Left colon (tissue), 2 donors: ENCODE data around the gene RAD51B. TPM values are rescaled to one million over a fixed set of nuclear protein-coding genes. Genes with fewer than 3 reads are reported as not detected.
A peak's percentile ranks its signal among the peaks of the same experiment; 100 is the strongest.

ENCODE experiments used
- ATAC-seq: fragments of 200-7000 bp; cut with Tn5 transposase; one replicate; pipeline ENCODE4 v1.9.1; 2020; ENCODE audit warnings: mild to moderate bottlenecking, moderate library complexity
- DNase-seq, 2 donors: peaks; one replicate each; pipeline ENCODE4 v3.0.0-alpha.2; 2020
- intact Hi-C, 2 donors: fragments of 100-400 bp; cut with DNase I in 1 of 2; cut with micrococcal nuclease in 1 of 2; formaldehyde crosslinking; loops; one replicate each; pipeline versions ENCODE4 v1.11.2 to v1.14.0; 2022; cut with DNase I, micrococcal nuclease
- total RNA-seq, 2 donors: library from RNA; stranded (reverse); fragmentation: NEBNext Ultra II Directional; extraction: Animal tissue kit (Norgen Biotek cat#: 25700); gene quantifications; one replicate each; pipeline ENCODE4 v1.2.1, GENCODE V29; 2021
- donor health status: DM: no; HTN: no; CAD: no.
- donor health status: DM: yes; HTN: yes; CAD: no.

Gene RAD51B
- total RNA-seq, 2 donors from 2014 or later, result 13.7 to 16.8 TPM

DNA sequence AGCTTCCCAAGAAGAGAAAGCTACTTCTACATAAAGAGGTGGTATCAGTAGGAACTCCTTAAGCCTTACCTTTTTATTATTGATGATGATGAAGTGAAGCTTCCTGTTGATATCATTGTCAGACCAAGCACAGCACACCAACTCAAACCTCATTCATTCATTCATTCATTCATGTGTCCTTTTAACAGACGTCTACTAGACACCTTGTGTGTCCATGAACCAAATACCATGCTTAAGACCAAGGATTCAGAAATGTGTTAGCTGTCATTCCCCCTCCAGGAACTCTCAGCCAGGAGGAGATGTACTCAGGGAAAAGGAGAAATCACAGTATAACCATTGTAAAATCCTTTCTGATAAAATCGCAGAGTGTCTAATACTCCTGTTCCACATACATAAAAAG lies 778.5 kb downstream of the RAD51B start:
- ATAC-seq (peak; percentile 16), DNase-seq (no peak)
- intact Hi-C loops, result no loop called here

DNA sequence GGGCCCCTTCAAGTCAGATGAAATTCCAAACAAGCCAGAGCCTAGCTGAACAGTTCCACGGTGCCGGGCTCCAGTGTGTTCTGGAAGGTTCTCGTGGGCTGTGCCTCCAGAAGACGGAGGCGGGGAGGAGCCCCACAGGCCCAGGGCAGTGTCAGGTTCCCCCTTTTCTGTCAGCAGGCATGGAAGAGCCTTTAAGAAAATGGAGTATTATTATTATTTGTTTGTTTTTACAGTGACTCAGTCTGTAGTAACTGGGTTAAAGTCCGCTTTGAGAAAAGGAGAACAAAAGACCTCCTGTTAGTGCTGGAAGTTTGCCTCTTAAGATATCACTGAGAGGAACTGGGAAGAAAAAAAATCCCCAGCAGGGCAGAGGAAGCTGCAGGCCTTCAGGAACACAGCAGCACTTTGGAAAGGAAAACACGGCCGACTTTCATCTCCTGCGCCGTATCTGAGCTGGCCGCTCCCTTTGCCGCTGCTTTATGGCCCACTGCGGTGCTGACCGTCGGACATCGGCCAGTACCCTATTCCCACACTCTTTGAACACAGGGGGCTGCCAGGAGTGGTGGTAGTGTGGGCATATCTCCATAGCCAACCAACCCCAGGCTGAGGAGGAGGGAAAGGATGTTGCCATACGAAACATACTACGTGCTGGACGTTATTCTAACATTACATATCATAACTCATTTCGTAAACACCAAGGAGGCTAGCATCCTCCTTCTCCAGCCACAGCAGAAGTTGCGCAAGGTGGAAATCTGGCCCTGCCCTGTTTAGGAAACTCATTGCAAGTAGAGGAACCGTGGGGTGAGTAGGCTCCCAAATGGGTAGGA lies 779.3 kb downstream of the RAD51B start:
- ATAC-seq (peak; percentile 90), DNase-seq (peak; percentile 66 to 78)
- intact Hi-C loops, result no loop called here

DNA sequence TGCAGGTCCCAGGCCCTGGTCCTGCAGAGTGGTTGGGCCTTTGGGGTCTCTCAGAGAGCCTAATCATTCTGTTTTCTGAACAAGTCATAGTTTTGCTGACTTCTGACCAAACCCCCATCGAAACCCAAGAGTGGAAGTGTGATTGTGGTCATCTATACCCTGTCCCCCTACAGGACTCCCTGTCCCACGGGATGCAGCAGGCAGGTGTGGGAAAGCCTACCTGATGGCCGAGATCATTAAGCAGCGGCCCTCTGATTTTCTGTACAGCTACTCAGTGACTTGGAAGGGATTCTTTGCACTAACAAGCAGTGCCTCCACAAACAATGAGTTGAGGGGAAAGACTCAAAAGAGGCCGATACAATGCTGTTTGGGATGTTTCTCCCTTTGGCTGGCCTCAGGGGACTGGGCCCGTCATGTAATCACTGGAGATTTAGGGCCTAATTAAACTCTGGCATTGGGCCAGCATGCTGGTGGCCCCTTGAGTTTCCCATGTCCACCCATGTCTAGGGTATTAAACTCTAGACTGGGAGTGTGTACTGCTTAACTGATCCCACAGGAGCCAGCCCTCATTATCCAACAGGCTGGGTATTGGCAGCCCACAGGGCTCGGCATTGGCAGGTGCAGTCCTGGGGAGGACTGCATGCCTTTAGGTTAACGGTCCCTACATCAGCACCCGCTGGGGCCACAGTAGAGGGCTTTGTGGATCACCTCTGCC lies 780.5 kb downstream of the RAD51B start:
- no peak for DNase-seq

DNA sequence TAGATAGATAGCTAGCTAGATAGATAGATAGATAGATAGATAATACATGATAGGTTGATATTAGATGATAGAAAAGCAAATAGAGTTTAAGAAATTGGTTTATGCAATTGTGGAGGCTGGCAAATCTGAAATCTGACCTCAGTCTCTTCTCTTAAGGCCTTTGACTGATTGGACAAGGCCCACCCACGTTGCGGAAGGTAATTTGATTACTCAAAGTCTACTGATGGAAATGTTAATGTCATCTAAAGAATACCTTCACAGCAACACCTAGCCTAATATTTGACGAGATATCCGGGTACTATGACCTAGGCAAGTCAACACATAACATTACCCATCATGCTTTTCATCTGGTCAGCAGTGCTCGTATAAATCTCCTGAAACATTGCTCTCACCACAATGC lies 782.9 kb downstream of the RAD51B start:
- no peak for DNase-seq
- ATAC-seq, result no peak
- intact Hi-C loops, result no loop called here

More for the DNA sequence above, 780.5 kb downstream of the RAD51B start:
- ATAC-seq, result peak; percentile 8
- intact Hi-C loops, result no loop called here

DNA sequence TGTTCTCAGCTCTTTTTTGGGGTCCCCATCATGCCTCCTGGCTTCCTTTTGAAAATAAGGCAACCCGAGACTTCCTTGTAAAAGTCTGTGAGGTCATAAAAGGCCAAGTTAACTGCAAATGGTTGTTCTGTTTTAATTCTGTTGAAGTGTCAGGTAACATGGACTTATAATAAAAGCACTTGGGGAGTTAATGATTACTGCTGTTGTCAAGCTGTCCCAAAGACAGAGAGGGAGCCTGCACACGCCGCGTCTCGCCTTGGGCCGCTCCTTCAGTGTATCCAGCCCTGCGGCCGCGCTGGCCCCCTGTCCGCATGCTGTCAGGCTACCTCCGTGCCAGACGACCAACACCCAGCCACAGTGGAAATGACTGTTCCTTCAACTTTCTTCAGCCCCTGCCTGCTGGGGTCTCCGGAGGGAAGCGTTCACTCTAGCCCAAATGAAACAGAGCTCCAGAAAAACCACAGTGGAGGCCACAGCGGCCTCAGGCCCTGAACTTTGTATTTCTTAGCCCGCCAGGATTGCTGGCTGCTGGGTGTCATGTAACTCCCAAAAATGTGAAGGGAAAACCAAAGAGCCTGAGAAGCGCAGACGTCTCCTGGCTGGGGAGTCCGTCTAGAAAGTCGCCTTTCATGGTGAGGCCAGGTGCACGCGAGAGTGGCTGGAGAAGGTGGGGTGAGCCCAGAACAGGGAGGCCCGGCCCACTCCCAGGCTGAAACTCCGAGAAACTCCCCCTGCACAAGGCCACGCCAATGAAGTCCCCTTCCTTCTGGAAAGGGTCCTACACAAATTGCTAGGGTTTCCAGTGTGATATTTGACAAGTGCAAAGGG lies 784.2 kb downstream of the RAD51B start:
- ATAC-seq (no peak), DNase-seq (no peak)
- intact Hi-C loops, result no loop called here

DNA sequence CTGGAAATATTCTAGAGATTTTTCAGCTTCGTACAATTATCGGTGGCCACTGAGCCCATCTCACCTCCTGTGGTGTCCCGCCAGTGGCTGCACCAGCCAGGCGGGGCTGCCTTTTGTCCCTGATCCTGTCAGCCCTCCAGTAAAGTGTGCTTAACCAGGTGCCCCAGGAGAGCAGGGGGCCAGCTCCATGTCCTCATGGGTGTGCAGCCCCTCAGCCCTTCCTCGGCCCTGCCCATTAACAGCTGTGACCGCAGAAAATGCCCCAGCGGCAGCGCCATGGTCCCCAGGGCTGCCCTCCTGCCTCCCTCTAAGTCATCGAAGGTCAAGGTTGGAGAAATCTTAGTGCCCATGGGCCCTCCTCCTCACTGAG lies 784.8 kb downstream of the RAD51B start:
- no peak for ATAC-seq
- intact Hi-C loops, result no loop called here

DNA sequence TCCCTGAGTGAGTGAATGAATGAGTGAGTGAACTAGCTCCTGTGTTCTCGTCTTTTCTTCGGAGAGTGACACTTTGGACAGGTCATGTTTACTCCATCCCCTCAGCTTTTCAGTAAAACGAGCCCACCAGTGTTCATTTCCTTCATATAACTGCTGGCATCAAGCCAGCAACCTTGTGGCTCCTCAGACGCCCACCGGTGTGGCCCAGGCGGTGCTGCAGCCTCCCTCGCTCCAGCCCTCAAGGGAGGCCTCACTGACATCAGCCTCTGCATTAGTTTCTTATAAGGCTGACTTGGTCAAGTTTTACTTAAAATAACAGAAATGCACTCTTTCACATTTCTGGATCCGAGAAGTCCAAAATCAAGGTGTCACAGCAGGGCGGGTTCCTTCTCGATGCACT lies 785.2 kb downstream of the RAD51B start:
- ATAC-seq, result no peak
- DNase-seq, result no peak
- intact Hi-C loops, result no loop called here

More for the DNA sequence above, 784.8 kb downstream of the RAD51B start:
- no peak for DNase-seq

DNA sequence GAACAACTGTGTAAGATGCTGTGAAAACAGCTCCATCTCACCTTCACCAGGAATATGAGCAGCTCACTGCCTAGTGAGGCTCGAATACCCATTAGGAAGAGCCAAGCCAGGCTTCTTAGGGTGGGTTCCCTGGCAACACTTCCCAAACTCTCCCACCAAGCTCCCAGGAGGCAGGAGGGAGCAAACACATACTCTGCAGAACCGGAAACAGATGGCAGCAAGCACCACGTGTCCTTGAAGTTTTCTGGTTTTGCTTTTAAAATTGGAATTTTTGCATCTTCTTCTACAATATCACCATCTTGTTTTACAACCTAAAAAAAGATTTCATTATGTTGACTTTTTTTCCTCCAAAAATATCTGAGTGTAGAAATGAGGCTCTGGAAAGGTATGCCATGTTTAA lies 786.6 kb downstream of the RAD51B start:
- DNase-seq (no peak), ATAC-seq (no peak)
- intact Hi-C loops, result no loop called here

DNA sequence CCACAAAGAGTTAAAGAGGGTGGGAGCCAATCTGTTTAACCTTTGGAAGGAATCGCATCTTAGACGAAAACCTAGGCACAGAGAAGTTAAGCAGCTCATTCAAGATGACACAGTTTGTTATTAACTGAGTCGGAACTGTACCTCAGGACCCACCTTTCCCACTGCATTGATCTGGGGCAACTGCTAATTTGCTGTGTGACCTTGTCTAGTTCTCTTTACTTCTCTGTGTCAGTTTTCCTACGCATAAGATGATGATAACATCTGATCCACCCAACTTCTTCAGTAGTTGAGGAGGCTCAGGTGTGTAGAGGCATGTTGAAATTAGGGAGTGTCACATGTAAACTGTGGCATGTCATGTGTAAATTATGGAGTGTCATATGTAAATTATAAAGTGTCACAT lies 787.1 kb downstream of the RAD51B start:
- no peak for ATAC-seq
- intact Hi-C loops, result no loop called here
- no peak for DNase-seq

DNA sequence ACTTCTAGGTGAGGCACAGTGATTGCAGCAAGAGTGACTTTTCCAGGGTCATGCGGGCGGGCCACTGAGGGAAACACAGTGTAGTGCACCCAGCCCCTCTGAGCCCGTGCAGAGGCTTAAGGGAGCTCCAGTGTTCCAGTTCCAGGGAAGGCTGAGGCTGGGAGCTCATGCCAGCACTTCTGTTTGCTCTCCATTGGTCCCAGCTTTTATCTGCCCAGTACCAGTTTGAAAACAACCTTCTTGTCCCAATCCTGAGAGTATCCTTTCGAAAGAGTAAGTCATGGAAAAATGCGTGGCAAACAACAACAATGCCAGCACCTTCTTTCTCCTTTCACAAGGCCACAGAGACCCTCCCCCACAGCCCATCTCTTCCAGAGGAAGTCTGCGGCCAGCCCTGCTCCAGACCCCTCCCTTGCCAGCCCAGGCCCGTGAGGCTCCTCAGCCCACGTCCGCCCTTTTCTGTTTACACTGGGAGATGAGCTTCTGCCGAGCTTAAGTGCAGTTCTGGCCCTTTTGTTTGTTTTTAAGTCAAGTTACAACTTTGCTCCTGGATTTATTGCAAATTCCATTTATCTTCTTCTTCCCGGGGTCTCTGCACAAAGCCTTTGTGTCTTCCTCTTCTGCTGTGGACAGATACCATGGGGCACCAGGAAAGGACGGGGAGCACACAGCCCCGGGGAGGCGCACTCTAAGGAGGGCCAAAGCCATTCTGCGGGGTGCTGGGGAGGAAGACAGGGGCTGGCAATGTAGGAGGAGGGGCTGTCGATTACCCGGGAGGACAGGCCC lies 787.7 kb downstream of the RAD51B start:
- DNase-seq (peak; percentile 57), ATAC-seq (peak; percentile 76)
- intact Hi-C loops, result no loop called here

DNA sequence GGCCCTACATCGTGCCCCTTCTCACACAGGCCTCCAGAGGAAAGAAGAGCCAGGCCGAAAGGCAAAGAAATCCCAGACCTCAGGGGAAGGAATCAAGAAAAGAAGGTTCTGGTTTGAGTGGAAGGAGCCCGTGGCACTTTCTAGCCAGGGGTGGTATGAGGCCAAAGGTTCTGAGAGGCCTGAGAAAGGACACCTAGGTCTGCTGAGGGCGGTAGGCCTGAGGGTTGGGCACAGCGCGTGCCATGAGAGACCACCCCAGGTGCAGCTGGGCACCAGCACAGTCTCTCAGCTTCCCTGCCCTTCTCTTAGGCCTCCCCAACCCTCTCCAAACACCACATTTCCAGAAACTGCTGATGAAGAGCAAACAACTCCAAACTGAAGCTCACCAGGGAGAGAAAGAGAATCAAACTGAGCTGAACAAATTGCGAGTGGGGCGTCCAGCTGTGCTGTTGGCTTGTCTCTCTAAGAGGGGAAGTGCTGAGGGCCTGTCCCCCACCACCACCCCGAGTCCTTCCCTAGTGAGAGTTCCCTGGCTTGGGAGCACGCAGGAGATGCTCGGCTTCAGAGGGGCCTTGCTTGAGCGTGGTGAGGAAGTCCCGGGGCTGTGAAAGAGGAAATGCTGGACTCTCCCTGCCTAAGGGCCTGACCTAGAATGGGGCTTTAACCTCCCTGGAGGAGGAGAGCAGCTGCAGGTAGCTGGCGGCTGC lies 788.4 kb downstream of the RAD51B start:
- intact Hi-C loops, result no loop called here
- ATAC-seq, result no peak
- peak; percentile 45 to 59 for DNase-seq

DNA sequence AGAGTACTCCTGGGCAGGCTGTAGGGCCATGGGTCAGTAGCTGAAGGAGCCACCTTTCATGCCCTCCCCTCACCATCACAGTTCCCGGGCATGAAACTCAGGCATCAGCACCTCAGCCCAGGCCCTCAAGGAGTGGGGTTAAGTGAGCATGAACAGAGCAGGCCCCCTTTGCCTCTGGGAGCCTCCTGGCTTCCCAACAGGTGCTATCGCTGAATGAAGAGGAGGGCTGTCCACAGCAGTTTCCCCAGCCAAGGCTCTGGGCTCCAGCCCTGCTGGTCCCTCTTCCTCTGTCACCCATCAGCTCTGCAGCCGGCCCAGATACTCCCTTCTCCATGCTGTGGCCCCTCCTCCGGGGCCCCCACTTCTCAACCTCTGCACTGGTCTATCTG lies 789.0 kb downstream of the RAD51B start:
- intact Hi-C loops, result no loop called here
- no peak for DNase-seq

DNA sequence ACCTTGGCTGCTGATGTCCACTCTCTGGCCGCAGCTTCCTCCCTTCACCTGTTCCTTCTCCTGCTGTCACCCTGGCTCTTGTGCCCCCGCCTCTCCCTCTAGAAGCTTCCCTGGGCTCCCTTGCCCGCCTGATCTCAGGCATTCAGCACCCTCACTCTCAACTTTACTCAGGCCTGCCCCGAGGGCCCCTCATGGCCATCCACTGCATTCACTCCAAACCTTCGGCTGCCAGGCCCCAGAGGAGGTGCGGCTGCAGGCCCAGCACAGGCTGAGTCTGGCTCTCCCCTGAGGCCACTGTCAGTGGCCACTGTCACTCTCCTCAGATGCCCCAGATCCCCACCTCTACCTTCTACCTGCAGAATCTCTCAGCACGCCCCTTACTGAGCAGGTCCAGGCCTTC lies 789.4 kb downstream of the RAD51B start:
- ATAC-seq (no peak), DNase-seq (no peak)
- intact Hi-C loops, result no loop called here

More for the DNA sequence above, 789.0 kb downstream of the RAD51B start:
- no peak for ATAC-seq

DNA sequence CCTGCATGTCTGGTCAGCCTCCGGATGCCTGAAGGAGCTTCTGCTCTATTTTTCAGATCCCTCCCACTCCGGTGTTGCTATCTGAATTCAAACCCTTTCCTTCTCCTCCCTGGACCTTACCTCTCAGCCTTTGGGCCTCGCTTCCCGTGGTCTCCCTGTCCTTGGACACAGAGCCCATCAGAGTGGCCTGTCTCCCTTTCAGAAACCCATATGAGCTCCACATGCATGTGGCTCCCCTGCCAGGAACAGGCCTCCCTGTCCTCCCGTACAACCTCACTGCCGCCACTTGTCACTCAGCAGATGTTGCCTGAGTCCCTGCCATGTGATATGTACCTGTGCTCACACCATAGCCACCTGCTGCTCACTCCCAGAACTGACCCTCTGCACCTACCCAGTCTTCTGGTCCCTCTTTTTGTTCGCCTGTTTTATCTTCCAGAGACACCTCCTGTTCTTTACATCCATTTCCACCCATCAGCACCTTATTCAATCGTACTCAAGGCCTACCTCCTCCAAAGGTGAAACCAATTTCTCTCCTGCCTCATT lies 790.7 kb downstream of the RAD51B start:
- no peak for DNase-seq
- ATAC-seq, result no peak
- intact Hi-C loops, result no loop called here

DNA sequence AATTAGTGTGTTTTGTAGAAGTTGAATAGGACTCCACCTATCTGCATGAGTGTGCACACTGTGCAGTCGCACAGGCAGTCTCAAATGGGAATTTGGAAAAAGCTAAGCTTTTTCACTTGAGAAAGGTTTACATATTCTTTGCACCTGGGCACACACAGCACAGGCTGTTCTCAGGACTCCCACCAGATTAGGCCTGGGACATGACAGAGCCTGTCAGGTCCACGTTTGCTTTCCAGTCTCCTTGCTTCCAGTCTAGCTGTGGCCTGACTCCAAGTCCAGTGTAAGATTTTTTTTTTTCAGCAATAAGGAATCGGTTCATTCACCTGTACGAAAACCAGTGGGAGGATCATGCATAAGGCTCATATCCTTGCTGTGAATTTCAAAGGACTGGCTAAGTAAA lies 792.0 kb downstream of the RAD51B start:
- intact Hi-C loops, result no loop called here
- DNase-seq (no peak), ATAC-seq (peak; percentile 47)

DNA sequence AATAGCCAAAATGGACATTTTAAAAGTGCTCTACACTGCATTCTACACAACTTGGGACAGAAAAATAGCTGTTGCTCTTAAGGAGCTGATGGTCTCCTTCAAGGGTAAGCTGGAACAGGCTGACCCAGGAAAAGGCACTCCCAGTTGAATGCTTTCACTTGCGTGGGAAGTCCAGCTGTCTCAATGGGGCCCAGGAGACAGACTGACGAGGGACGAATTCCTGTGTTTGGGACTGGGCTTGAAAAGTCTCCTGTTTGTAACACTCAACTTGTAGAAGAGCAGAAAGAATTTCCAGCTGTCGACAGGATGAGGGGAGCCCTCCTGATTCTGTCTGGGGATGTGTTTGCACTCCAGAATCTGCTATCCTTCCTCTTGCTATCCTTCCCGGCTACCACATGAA lies 792.5 kb downstream of the RAD51B start:
- DNase-seq (no peak), ATAC-seq (peak; percentile 31)
- intact Hi-C loops, result no loop called here

DNA sequence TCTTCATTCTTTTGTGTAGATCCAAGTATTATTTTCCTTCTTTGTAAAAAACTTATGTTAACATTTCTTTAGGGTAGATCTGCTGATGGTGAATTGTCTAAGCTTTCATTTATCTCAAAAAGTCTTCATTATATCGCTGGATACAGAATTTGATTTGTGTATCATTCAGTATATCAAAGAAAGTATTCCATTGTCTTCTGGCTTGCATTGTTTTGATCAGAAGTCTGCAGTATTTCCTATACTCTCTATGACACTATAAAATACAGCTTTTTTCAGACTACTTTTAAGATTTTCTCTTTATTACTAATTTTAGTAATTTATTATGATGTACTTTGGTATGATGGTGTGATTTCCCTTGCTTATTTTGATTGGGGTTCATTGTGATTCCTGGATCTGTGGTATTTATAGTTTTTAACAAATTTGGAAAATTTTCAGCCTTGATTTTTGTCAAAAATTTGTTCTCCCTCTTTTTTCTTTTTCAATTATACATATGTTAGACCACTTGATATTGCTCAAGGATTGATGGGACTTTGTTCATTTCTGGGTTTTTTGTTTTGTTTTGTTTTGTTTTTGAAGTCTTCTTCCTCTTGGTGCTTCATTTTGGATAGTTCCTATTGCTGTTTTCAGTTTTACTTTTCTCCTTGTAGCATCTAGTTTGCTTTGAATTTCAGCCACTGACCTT lies 796.8 kb downstream of the RAD51B start:
- no peak for ATAC-seq
- no peak for DNase-seq
- intact Hi-C loops, result no loop called here
